ENCODE measurements around the gene ASAP3. TPM values are rescaled to one million over a fixed set of nuclear protein-coding genes. Genes with fewer than 3 reads are reported as not detected.

ASAP3 gene
- total RNA-seq, 1 experiment from 2014 or later = 17.9 TPM

- intact Hi-C loops (cut with micrococcal nuclease; ENCODE audit: unreplicated experiment) = no loop called here
- CTCF ChIA-PET = interaction anchor here (0.8 to 0.9 kb wide), 2 partner anchors 16 to 27 kb away, joined by 4 to 10 read pairs; no protein-coding TSS in a partner anchor
- POLR2A ChIA-PET = interaction anchor here (0.5 to 1.1 kb wide), 3 partner anchors 14 to 131 kb away, joined by 3 to 9 read pairs (median 3); partner anchors contain the start of gene ZNF436
- no peak for TF ChIP-seq CTCF (IDR thresholded peaks at IDR 0.05)
- no peak for TF ChIP-seq TCF7L2 (IDR thresholded peaks at IDR 0.05; ENCODE audit: low read depth, low read length)
- no peak for TF ChIP-seq REST (IDR thresholded peaks at IDR 0.05; ENCODE audit: insufficient read depth in 1 of 2, low read depth in 2 of 2, low read length in 1 of 2)
- no peak for TF ChIP-seq POLR2AphosphoS5 (IDR thresholded peaks at IDR 0.05; ENCODE audit: low read depth, low read length)
- TF ChIP-seq SIN3A (IDR thresholded peaks at IDR 0.05; ENCODE audit: borderline replicate concordance, insufficient read depth, low read depth, low read length) = no peak
- no peak overlapping the region; a peak in 1 of 4 replicates for H3K4me3 ChIP-seq (ENCODE audit: low read depth in 2 of 2, low read length in 2 of 2)
- H3K9me3 ChIP-seq (ENCODE audit: control insufficient read depth, insufficient read depth, low read depth, low read length) = no peaks in the 10 kb centered on the region; the same call in 1 of the 2 replicates
- in situ Hi-C loops (cut with HindIII; ENCODE audit: low pct_unique_long_range_greater_than_20kb, low sequenced_read_pairs) = no loop called here
- peaks cover 25% of the 10 kb centered on the region for H3K4me1 ChIP-seq (ENCODE audit: control insufficient read depth, insufficient read depth, low read length)
- peak overlapping the region; percentile 95 for H3K27ac ChIP-seq (ENCODE audit: low read length)
- no peaks in the 10 kb centered on the region for H3K36me3 ChIP-seq (ENCODE audit: control insufficient read depth, insufficient read depth, low read length)
- BruUV-seq (replicated peaks) = no TSS peak
- DNase-seq (ENCODE audit: low read depth, low spot score) = peak; percentile 48
- no peaks in the 10 kb centered on the region for H3K27me3 ChIP-seq (ENCODE audit: control insufficient read depth, insufficient read depth, low read length)
- peak; percentile 73 for ATAC-seq
Measured at GRCh38 chr1:23403038-23403336, 81.0 kb downstream of the ASAP3 start.

GRCh38 chr1:23402286-23403037, 81.5 kb downstream of the ASAP3 start:
- CTCF ChIA-PET = interaction anchor here (0.7 to 0.8 kb wide), 2 partner anchors 26 to 38 kb away, joined by 5 to 10 read pairs; no protein-coding TSS in a partner anchor
- no peak for ATAC-seq

More at GRCh38 chr1:23402286-23403037, 81.5 kb downstream of the ASAP3 start:
- no peak overlapping the region for H3K4me3 ChIP-seq (ENCODE audit: low read depth in 2 of 2, low read length in 2 of 2)
- H3K27ac ChIP-seq (ENCODE audit: low read length) = peak overlapping the region; percentile 95
- in situ Hi-C loops (cut with HindIII; ENCODE audit: low pct_unique_long_range_greater_than_20kb, low sequenced_read_pairs) (no loop called here), intact Hi-C loops (cut with micrococcal nuclease; ENCODE audit: unreplicated experiment) (no loop called here)
- H3K27me3 ChIP-seq (ENCODE audit: control insufficient read depth, insufficient read depth, low read length) = no peaks in the 10 kb centered on the region
- POLR2A ChIA-PET = interaction anchor here (0.5 to 1.1 kb wide), 3 partner anchors 13 to 130 kb away, joined by 3 to 9 read pairs (median 3); partner anchors contain the start of gene ZNF436
- H3K4me1 ChIP-seq (ENCODE audit: control insufficient read depth, insufficient read depth, low read length) = peaks cover 25% of the 10 kb centered on the region
- no peaks in the 10 kb centered on the region; the same call in 1 of the 2 replicates for H3K9me3 ChIP-seq (ENCODE audit: control insufficient read depth, insufficient read depth, low read depth, low read length)
- BruUV-seq (replicated peaks) = no TSS peak
- TF ChIP-seq REST (IDR thresholded peaks at IDR 0.05; ENCODE audit: insufficient read depth in 1 of 2, low read depth in 2 of 2, low read length in 1 of 2) = no peak
- H3K36me3 ChIP-seq (ENCODE audit: control insufficient read depth, insufficient read depth, low read length) = no peaks in the 10 kb centered on the region
- DNase-seq (ENCODE audit: low read depth, low spot score) = no peak

Measured in Panc1 (cell line).